Fibroblast of mammary gland (primary cell): Measurements from ENCODE around the gene PAPOLB.

Experiments used
- DNase-seq: peaks from one replicate; pipeline ENCODE4 v3.0.0-alpha.2; 2010; ENCODE audit warnings: low read depth
- H3K4me3 ChIP-seq: 2 replicates; pipeline ENCODE4 v1.5.1; 2011; ENCODE audit warnings: low read depth, mild to moderate bottlenecking, low read length, moderate library complexity; ENCODE audit not compliant: control insufficient read depth
- CTCF ChIP-seq: conservative IDR thresholded peaks from 2 replicates; pipeline ENCODE4 v1.5.1; 2011; ENCODE audit warnings: low read depth, low read length, inconsistent platforms; ENCODE audit not compliant: control insufficient read depth, insufficient read depth

Gene PAPOLB

GRCh38 chr7:4832711-4833110 is 29.1 kb downstream of the PAPOLB start:
- no peak overlapping the region for H3K4me3 ChIP-seq
- DNase-seq: no peak
- TF ChIP-seq CTCF: no peak

- H3K4me3 ChIP-seq: no peak overlapping the region
- no peak for TF ChIP-seq CTCF
- no peak for DNase-seq
These were observed 29.9 kb downstream of the PAPOLB start for GRCh38 chr7:4831723-4832495.

GRCh38 chr7:4830176-4830575 is 31.7 kb downstream of the PAPOLB start:
- peak; percentile 63 for DNase-seq
- no peak overlapping the region for H3K4me3 ChIP-seq
- TF ChIP-seq CTCF: peak; percentile 72

GRCh38 chr7:4828720-4829383 is 33.0 kb downstream of the PAPOLB start:
- DNase-seq: no peak
- TF ChIP-seq CTCF: no peak
- no peak overlapping the region for H3K4me3 ChIP-seq

- no peak for DNase-seq
- H3K4me3 ChIP-seq: no peak overlapping the region
- no peak for TF ChIP-seq CTCF
These were observed 36.7 kb downstream of the PAPOLB start for GRCh38 chr7:4825081-4825480.

- no peak overlapping the region for H3K4me3 ChIP-seq
- DNase-seq: no peak
- TF ChIP-seq CTCF: no peak
These were observed 37.6 kb downstream of the PAPOLB start for GRCh38 chr7:4824120-4824775.
